HL-60 (cell line): ENCODE measurements around the gene AIRE.

Experiments
- GABPA ChIP-seq: IDR thresholded peaks from 2 replicates; pipeline ENCODE4 v1.6.1; 2012; ENCODE audit warnings: low read depth
- POLR2AphosphoS5 ChIP-seq: IDR thresholded peaks from 2 replicates; pipeline ENCODE4 v1.6.1; 2012; ENCODE audit warnings: low read depth
- TF ChIP-seq, protein P1 (sequence below): IDR thresholded peaks from 2 replicates; pipeline ENCODE4 v1.6.1; 2012; ENCODE audit warnings: low read depth; ENCODE audit not compliant: insufficient replicate concordance
- TF ChIP-seq, protein P2 (sequence below): IDR thresholded peaks from one replicate; pipeline ENCODE4 v1.5.1; 2011; ENCODE audit warnings: low read length, control low read depth, inconsistent platforms; ENCODE audit not compliant: insufficient read depth

DNA sequence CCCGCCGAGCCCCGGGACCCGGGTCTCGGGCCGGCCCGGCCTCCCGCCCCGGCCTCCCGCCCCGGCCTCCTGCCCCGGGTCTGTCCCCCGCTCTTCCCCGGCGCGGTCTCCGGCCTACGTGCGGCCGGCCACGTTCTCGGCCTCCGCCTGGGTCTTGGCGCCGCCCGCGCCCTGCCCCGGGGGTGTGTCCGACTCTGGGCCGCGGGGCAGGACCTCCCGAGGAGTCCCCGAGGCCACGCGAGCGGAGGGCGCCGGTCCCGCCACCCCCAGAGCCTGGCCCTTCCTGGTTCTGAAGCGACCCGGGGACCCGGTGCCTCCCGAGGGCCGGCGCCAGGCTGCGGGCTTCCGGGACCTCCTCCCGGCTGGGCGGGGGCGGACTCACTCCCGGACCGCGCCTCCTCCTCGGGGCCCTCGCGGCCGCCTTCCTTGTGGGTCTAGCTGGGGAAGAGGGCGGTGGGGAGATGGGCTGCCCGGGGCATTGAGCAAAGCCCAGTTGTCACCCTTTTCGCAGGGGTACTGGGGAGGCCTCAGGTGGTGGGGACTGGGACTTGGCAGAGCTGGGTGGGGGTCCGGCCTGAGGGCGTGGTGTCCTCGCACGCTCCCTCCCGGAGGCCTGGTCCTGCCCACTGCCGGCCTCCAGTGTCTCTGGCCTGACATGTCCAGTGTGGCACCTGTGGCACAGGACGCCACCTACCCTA, 14.7 kb downstream of the AIRE start:
- TF ChIP-seq, protein P1, sequence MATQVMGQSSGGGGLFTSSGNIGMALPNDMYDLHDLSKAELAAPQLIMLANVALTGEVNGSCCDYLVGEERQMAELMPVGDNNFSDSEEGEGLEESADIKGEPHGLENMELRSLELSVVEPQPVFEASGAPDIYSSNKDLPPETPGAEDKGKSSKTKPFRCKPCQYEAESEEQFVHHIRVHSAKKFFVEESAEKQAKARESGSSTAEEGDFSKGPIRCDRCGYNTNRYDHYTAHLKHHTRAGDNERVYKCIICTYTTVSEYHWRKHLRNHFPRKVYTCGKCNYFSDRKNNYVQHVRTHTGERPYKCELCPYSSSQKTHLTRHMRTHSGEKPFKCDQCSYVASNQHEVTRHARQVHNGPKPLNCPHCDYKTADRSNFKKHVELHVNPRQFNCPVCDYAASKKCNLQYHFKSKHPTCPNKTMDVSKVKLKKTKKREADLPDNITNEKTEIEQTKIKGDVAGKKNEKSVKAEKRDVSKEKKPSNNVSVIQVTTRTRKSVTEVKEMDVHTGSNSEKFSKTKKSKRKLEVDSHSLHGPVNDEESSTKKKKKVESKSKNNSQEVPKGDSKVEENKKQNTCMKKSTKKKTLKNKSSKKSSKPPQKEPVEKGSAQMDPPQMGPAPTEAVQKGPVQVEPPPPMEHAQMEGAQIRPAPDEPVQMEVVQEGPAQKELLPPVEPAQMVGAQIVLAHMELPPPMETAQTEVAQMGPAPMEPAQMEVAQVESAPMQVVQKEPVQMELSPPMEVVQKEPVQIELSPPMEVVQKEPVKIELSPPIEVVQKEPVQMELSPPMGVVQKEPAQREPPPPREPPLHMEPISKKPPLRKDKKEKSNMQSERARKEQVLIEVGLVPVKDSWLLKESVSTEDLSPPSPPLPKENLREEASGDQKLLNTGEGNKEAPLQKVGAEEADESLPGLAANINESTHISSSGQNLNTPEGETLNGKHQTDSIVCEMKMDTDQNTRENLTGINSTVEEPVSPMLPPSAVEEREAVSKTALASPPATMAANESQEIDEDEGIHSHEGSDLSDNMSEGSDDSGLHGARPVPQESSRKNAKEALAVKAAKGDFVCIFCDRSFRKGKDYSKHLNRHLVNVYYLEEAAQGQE: no peak
- TF ChIP-seq, protein P2, sequence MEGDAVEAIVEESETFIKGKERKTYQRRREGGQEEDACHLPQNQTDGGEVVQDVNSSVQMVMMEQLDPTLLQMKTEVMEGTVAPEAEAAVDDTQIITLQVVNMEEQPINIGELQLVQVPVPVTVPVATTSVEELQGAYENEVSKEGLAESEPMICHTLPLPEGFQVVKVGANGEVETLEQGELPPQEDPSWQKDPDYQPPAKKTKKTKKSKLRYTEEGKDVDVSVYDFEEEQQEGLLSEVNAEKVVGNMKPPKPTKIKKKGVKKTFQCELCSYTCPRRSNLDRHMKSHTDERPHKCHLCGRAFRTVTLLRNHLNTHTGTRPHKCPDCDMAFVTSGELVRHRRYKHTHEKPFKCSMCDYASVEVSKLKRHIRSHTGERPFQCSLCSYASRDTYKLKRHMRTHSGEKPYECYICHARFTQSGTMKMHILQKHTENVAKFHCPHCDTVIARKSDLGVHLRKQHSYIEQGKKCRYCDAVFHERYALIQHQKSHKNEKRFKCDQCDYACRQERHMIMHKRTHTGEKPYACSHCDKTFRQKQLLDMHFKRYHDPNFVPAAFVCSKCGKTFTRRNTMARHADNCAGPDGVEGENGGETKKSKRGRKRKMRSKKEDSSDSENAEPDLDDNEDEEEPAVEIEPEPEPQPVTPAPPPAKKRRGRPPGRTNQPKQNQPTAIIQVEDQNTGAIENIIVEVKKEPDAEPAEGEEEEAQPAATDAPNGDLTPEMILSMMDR: no peak
- TF ChIP-seq POLR2AphosphoS5 (no peak), GABPA (no peak)
